Measurements from ENCODE around the gene ANKS6. TPM values are rescaled to one million over a fixed set of nuclear protein-coding genes. Genes with fewer than 3 reads are reported as not detected.
"Not testable (repeated sequence)": the region's sequence is repeated elsewhere in the genome, so short reads cannot be mapped to it uniquely, and the experiment has no call there.

ANKS6 gene
- total RNA-seq, 1 donor from 2014 or later, result 6.3 TPM

GRCh38 chr9:98708103-98708932 lies 88.0 kb downstream of the ANKS6 start:
- intact Hi-C loops (cut with micrococcal nuclease), result no loop called here

- intact Hi-C loops (cut with micrococcal nuclease), result no loop called here
Observed at GRCh38 chr9:98707166-98708102, 88.9 kb downstream of the ANKS6 start.

- intact Hi-C loops (cut with micrococcal nuclease), result no loop called here
Observed at GRCh38 chr9:98706651-98707165, 89.6 kb downstream of the ANKS6 start.

GRCh38 chr9:98702835-98703380 lies 93.4 kb downstream of the ANKS6 start:
- intact Hi-C loops (cut with micrococcal nuclease), result no loop called here

- intact Hi-C loops (cut with micrococcal nuclease), result no loop called here
Observed at GRCh38 chr9:98702340-98702739, 94.0 kb downstream of the ANKS6 start.

GRCh38 chr9:98701576-98701975 lies 94.8 kb downstream of the ANKS6 start:
- intact Hi-C loops (cut with micrococcal nuclease), result no loop called here

- intact Hi-C loops (cut with micrococcal nuclease), result no loop called here
Observed at GRCh38 chr9:98700801-98701200, 95.6 kb downstream of the ANKS6 start.

- intact Hi-C loops (cut with micrococcal nuclease), result no loop called here
Observed at GRCh38 chr9:98698856-98699255, 97.5 kb downstream of the ANKS6 start.

- intact Hi-C loops (cut with micrococcal nuclease), result no loop called here
Observed at GRCh38 chr9:98694943-98695342, 101.4 kb downstream of the ANKS6 start.

GRCh38 chr9:98692392-98692791 lies 104.0 kb downstream of the ANKS6 start:
- intact Hi-C loops (cut with micrococcal nuclease), result no loop called here

- intact Hi-C loops (cut with micrococcal nuclease), result no loop called here
Observed at GRCh38 chr9:98691890-98692289, 104.5 kb downstream of the ANKS6 start.

GRCh38 chr9:98690686-98691085 lies 105.7 kb downstream of the ANKS6 start:
- intact Hi-C loops (cut with micrococcal nuclease), result no loop called here

GRCh38 chr9:98688710-98689495 lies 107.5 kb downstream of the ANKS6 start:
- intact Hi-C loops (cut with micrococcal nuclease), result no loop called here

GRCh38 chr9:98687911-98688310 lies 108.4 kb downstream of the ANKS6 start:
- intact Hi-C loops (cut with micrococcal nuclease), result no loop called here

GRCh38 chr9:98686961-98687855 lies 109.1 kb downstream of the ANKS6 start:
- intact Hi-C loops (cut with micrococcal nuclease), result no loop called here

GRCh38 chr9:98684816-98685215 lies 111.5 kb downstream of the ANKS6 start:
- intact Hi-C loops (cut with micrococcal nuclease), result not testable (repeated sequence)

Data from T-helper 2 cell treated with Interferon-gamma antibody and Interleukin-4, amounts not matched to agents 100 ng/mL and 5 ng/mL, for 36 hours (primary cell).